Activated naive CD8-positive, alpha-beta T cell treated with anti-CD3 and anti-CD28 coated beads, Interleukin-2, amount 50 U/mL, for 24 hours (primary cell): Measurements from ENCODE around the gene CPA3.

Source experiments
- ATAC-seq: fragments of 150-1000 bp; cut with Tn5 transposase; one replicate; pipeline ENCODE4 v1.10.0; 2021
- DNase-seq: peaks from one replicate; pipeline ENCODE4 v3.0.0; 2021
- H3K27ac Mint-ChIP-seq: one replicate; pipeline ENCODE4 v1.8.0; 2021; ENCODE audit warnings: mild to moderate bottlenecking, mixed read lengths
- H3K27me3 Mint-ChIP-seq: one replicate; pipeline ENCODE4 v1.8.0; 2021; ENCODE audit warnings: mixed read lengths
- H3K36me3 Mint-ChIP-seq: one replicate; pipeline ENCODE4 v1.8.0; 2021; ENCODE audit warnings: low read depth, mixed read lengths
- H3K4me1 Mint-ChIP-seq: one replicate; pipeline ENCODE4 v1.8.0; 2021; ENCODE audit warnings: mixed read lengths
- H3K4me3 Mint-ChIP-seq: one replicate; pipeline ENCODE4 v1.8.0; 2021; ENCODE audit warnings: mild to moderate bottlenecking, moderate library complexity, mixed read lengths
- H3K9me3 Mint-ChIP-seq: one replicate; pipeline ENCODE4 v1.8.0; 2021; ENCODE audit warnings: mixed read lengths

The CPA3 gene

DNA sequence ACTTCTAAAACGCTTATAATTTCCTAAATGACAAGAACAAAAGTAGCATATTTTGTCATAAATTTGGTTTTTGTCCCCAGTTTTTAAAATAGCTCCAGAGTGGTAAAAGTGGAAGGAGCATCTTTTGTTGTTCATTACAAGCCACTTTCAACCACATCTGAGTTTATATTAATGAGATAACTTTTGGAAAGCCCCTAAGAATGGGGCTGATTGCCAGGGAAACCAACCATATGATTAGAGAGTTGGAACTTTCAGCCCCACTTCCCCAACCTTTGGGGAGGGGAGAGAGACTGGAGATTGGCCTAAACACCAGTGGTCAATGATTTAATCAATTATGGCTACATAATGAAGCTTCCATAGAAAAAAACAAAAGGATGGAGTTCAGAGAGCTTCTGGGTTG is 57.4 kb downstream of the CPA3 start:
- DNase-seq (no peak), ATAC-seq (no peak)
- H3K27me3 Mint-ChIP-seq = peaks cover 9% of the 10 kb centered on the region
- no peak overlapping the region for H3K4me3 Mint-ChIP-seq
- H3K27ac Mint-ChIP-seq = no peak overlapping the region
- no peaks in the 10 kb centered on the region for H3K4me1 Mint-ChIP-seq
- H3K36me3 Mint-ChIP-seq = no peaks in the 10 kb centered on the region
- no peaks in the 10 kb centered on the region for H3K9me3 Mint-ChIP-seq

DNA sequence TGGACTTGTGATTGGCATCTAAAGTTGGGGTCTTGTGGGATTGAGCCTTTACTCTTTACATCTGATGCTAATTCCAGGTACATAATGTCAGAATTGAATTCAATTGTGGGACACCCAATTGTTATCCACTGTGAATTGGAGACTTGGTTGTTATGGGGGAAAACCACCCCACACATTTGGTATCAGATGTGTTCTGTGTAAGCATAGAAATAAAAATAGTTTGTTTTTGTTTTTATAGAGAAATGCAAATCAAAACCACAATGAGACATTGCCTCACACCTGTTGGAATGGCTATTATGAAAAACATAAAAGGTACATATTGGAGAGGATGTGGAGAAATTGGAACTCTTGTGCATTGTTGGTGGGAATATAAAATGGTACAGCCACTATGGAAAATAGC is 58.5 kb downstream of the CPA3 start:
- Mint-ChIP-seq H3K4me1 (no peaks in the 10 kb centered on the region), H3K27ac (no peak overlapping the region), H3K36me3 (no peaks in the 10 kb centered on the region), H3K27me3 (peaks cover 9% of the 10 kb centered on the region), H3K9me3 (no peaks in the 10 kb centered on the region), H3K4me3 (no peak overlapping the region)
- DNase-seq = no peak
- no peak for ATAC-seq

DNA sequence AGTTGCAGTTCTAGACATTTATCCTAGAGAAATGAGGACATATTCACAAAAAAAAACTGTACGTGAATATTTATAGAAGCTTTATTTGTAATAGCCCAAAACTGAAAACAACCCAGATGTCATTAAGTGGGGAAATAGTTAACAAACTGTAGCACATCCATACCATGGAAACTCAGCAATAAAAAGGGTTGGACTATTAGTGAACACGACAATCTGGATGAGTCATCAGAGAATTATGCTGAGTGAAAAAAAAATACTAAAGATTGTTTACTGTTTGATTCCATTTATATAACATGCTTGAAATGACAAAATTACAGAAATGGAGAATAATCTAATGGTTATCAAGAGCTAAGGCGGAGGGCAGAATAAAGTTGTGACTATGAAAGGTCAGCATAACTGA is 59.5 kb downstream of the CPA3 start:
- no peak overlapping the region for H3K27ac Mint-ChIP-seq
- ATAC-seq (no peak), DNase-seq (no peak)
- H3K9me3 Mint-ChIP-seq = no peaks in the 10 kb centered on the region
- H3K36me3 Mint-ChIP-seq = no peaks in the 10 kb centered on the region
- peaks cover 9% of the 10 kb centered on the region for H3K27me3 Mint-ChIP-seq
- no peak overlapping the region for H3K4me3 Mint-ChIP-seq
- H3K4me1 Mint-ChIP-seq = no peaks in the 10 kb centered on the region

DNA sequence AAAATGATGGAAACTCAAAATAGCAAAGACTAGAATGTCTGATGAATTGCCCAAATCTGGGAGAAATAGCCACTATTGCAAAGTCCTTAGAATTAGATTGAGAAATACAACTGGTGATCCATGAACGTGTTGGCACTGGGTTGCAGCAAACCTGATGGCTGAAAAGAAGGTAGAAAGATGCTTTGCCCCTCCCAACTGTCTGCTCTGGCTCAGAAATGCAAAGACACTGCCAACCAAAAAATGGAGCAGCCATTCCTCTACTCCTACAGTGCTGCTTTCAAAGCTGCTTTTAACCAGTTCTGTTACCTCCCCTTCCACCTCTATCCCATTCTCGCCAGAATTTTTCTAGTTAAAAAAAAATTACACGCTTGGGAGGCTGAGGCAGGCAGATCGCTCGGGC is 60.7 kb downstream of the CPA3 start:
- Mint-ChIP-seq H3K27ac (no peak overlapping the region), H3K4me3 (no peak overlapping the region), H3K9me3 (no peaks in the 10 kb centered on the region), H3K36me3 (no peaks in the 10 kb centered on the region), H3K4me1 (no peaks in the 10 kb centered on the region), H3K27me3 (peaks cover 7% of the 10 kb centered on the region)
- no peak for DNase-seq
- ATAC-seq = no peak

DNA sequence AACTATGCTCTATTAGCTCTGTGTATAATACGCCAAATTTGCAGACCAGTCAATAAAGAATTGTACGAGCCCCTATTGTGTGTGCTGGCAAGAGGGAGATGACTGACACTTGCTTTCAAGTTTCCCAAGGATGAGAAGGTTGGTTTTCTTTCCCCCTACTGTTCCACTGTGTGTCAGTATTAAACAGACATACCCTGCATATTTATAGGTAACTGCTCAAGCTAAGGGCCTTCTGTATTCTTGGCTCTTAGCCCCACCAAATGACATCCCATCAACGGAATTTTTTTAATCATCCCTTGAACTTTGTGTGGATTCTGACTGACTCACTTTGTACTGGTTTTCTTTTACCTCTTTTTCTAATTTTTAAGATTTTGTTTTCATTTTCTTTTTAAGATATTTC is 65.7 kb downstream of the CPA3 start:
- peaks cover 7% of the 10 kb centered on the region for H3K27me3 Mint-ChIP-seq
- H3K27ac Mint-ChIP-seq = no peak overlapping the region
- no peak for ATAC-seq
- H3K36me3 Mint-ChIP-seq = no peaks in the 10 kb centered on the region
- no peaks in the 10 kb centered on the region for H3K4me1 Mint-ChIP-seq
- no peaks in the 10 kb centered on the region for H3K9me3 Mint-ChIP-seq
- DNase-seq = no peak
- no peak overlapping the region for H3K4me3 Mint-ChIP-seq

DNA sequence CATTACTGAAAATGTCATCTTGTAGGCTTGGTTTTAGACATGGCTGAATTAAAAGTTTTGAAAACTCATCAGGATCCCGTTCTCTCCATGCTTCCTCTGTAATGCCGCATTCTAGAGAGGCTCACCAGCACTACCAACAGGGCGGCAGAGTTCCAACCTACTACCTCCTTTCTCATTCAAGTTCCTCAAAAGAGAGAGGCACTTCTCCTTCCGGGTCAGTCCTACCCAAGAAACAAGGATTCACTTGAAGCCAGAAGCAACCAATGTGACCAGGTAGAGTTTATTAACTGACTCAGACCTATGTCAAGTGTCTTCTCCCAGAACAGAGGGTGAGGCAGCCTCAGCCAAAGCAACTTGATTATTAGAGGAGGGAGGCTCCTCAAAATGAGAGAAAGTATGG is 66.5 kb downstream of the CPA3 start:
- Mint-ChIP-seq H3K9me3 (no peaks in the 10 kb centered on the region), H3K36me3 (no peaks in the 10 kb centered on the region), H3K4me3 (no peak overlapping the region), H3K27ac (no peak overlapping the region), H3K4me1 (no peaks in the 10 kb centered on the region), H3K27me3 (peaks cover 9% of the 10 kb centered on the region)
- no peak for DNase-seq
- ATAC-seq = no peak

DNA sequence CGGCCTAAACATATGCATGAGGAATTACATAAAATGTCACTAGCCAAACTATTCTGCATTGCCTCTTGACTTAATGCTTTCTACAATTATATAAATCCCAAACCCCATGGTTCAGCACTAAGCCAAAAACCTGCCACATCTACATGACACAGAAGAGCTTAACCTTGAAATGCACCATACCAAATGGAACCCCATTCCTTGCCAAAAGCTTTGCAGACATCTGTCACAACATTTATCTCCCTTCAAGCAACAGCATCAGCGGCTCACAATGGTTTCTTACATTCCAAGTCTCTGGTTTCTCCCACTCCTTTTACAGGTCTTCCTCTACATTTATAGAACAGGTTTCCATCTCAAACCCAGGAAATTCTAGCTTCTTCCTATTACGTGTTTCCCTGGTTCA is 67.9 kb downstream of the CPA3 start:
- ATAC-seq (no peak), DNase-seq (no peak)
- H3K36me3 Mint-ChIP-seq = no peaks in the 10 kb centered on the region
- no peak overlapping the region for H3K4me3 Mint-ChIP-seq
- no peak overlapping the region for H3K27ac Mint-ChIP-seq
- H3K4me1 Mint-ChIP-seq = no peaks in the 10 kb centered on the region
- no peaks in the 10 kb centered on the region for H3K9me3 Mint-ChIP-seq
- H3K27me3 Mint-ChIP-seq = peaks cover 21% of the 10 kb centered on the region

DNA sequence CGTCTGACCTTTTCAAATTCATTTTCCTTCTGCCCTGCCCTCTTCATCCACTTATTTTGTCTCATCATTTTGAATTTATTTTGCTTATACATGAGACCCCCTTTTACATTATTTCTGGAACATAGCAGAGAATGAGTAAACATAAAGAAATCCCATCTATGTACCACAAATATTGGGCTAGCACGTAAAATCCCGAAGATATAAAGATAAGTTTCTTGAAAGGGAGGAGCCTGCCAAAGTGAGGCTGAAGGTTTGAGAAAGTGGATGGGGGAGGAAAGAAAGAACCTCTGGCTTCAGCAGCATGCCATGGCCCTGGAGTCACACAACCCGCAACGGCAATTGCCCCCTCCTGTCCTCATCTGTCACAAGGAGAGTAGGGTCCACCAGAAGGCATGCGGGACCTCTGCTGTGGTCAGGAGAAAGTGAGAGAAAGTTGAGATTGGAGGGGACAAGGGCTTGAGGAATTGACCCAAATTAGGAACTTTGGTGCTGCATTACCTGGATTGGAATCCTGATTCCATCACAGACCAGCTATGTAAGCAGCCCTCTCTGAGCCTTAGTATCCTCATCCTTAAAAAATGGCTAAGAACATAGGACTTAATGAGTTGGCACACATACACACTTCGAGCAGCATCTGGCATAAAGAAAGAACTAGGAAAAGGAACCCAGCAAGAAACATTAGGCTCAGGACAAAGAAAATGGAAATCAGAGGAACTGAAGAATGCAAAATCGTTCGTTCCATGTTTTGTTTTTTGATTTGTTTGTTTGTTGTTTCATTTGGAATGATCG is 72.6 kb downstream of the CPA3 start:
- Mint-ChIP-seq H3K27ac (no peak overlapping the region), H3K27me3 (peaks cover 19% of the 10 kb centered on the region)
- no peak for ATAC-seq

DNA sequence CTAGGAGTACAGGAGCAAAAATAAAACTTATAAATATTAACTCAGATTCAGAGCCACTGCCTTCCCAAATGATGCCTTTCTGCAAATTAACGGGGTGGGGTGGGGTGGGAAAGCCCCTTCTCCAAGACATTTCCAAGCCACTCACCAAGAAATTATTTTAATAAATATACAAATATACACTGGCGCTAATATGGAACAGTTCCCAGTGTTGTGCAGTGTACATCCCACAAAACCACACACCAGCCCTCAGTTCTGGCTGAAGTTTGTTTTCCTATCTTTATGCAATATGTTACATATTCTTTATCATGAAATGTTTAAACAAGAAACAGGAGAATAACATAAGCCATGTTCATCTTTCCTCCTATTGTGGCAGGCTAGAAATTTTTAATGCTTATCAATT is 73.2 kb downstream of the CPA3 start:
- peaks cover 19% of the 10 kb centered on the region for H3K27me3 Mint-ChIP-seq
- ATAC-seq (no peak), DNase-seq (no peak)
- no peak overlapping the region for H3K27ac Mint-ChIP-seq
- H3K9me3 Mint-ChIP-seq = no peaks in the 10 kb centered on the region
- H3K4me1 Mint-ChIP-seq = no peaks in the 10 kb centered on the region
- no peaks in the 10 kb centered on the region for H3K36me3 Mint-ChIP-seq
- no peak overlapping the region for H3K4me3 Mint-ChIP-seq

More for the DNA sequence above, 72.6 kb downstream of the CPA3 start:
- Mint-ChIP-seq H3K4me3 (no peak overlapping the region), H3K4me1 (no peaks in the 10 kb centered on the region), H3K9me3 (no peaks in the 10 kb centered on the region), H3K36me3 (no peaks in the 10 kb centered on the region)
- DNase-seq = no peak

DNA sequence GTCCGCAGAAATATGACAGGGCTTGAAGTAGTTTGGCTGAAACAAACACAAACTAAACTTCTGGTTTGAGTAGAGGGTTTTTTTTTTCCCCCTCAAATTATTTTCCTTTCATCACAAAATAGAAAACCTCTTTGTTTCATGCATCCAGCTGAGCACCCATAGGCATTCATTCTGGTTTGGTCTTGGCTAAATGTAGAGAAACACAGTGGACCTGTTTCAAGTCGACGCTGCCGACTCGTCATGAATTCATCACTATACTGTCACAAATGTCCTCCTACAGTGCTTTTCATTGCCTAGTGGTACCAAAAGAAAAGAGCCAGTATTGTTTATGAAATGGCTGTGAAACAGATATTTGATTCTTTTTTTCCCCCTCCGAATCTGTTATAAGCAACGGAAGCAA is 73.8 kb downstream of the CPA3 start:
- Mint-ChIP-seq H3K27ac (no peak overlapping the region), H3K27me3 (peaks cover 19% of the 10 kb centered on the region), H3K4me3 (no peak overlapping the region), H3K4me1 (no peaks in the 10 kb centered on the region), H3K36me3 (no peaks in the 10 kb centered on the region), H3K9me3 (no peaks in the 10 kb centered on the region)
- DNase-seq = no peak
- no peak for ATAC-seq

DNA sequence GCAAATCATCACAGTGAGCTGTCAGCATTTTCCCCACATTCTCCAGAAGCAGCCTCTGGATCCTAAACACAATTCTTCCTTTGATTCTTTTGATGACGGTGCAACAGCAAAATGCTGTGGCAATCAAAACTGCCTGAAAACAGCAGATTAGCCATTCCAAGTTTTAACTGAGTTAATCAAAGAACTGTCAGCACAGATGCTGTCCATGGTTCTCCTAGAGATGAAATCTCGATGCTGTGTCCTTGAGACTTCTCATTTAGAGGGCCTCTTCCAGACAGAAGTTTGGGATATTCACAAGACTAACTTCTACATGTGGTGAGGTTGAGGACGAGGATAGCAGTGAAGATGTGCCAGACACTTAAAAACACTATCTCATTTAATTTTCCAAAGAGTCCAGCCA is 75.9 kb downstream of the CPA3 start:
- Mint-ChIP-seq H3K4me3 (no peak overlapping the region), H3K36me3 (no peaks in the 10 kb centered on the region), H3K9me3 (no peaks in the 10 kb centered on the region), H3K4me1 (no peaks in the 10 kb centered on the region), H3K27me3 (peaks cover 18% of the 10 kb centered on the region), H3K27ac (no peak overlapping the region)
- ATAC-seq (no peak), DNase-seq (no peak)

DNA sequence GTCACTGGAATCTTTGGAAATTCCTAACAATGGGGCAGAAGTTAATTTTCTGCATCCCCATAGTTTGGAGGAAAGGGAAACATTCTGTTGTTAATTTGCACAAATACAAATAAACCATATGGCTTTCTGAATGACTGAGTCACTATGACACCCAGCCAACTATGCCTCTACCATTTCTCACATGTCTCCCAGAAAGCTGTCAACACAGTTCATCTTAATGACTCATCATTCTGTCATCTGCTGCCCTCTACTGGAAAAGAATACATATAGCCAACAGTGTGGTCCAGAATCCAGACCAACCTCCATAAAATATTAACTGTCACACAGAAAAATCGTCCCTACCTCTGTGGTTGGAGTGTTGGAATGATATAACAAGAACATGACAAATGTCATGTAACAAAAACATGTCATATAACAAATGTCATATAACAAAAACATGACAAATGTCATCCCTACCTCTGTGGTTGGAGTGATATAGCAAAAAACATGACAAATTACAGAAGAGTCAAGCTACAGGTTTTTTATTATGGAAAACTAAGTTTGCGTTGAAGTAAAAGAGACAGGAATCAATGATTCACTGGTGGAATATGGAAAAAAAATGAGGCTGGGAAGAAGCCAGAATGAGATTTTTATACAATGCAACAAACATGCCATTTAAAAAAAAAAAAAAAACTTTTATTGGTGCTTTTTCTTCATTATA is 78.6 kb downstream of the CPA3 start:
- Mint-ChIP-seq H3K27ac (no peak overlapping the region), H3K4me3 (no peak overlapping the region), H3K27me3 (no peaks in the 10 kb centered on the region), H3K36me3 (no peaks in the 10 kb centered on the region), H3K4me1 (no peaks in the 10 kb centered on the region), H3K9me3 (no peaks in the 10 kb centered on the region)
- peak; percentile 4 for DNase-seq
- ATAC-seq = peak; percentile 92

DNA sequence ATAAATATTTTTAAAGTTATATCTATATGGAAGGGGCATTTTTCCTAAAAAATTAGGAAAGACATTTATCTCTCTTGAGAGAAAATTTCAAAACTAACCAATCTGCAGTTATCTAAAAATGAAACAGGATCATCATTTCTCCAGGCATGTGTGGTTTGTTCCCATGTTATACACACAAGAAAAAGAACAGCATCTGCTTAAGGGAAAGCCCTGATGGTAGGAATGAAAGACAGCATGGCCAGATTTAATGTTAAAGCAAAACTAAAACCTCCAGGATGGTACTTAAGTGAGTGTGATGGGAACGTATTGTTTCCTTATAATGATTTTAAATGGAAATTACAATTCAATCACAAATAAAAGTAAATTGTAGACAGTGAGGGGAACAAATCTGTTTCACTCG is 80.0 kb downstream of the CPA3 start:
- H3K27ac Mint-ChIP-seq = no peak overlapping the region
- DNase-seq (no peak), ATAC-seq (no peak)
- H3K36me3 Mint-ChIP-seq = no peaks in the 10 kb centered on the region
- H3K9me3 Mint-ChIP-seq = no peaks in the 10 kb centered on the region
- no peaks in the 10 kb centered on the region for H3K4me1 Mint-ChIP-seq
- H3K4me3 Mint-ChIP-seq = no peak overlapping the region
- H3K27me3 Mint-ChIP-seq = no peaks in the 10 kb centered on the region
